Spleen (tissue), 11 donors: ENCODE data around the gene PARD3. TPM values are rescaled to one million over a fixed set of nuclear protein-coding genes. Genes with fewer than 3 reads are reported as not detected.

Experiments
- DNase-seq: peaks from one replicate; pipeline ENCODE4 v3.0.0-alpha.2; 2020
- H3K27ac ChIP-seq, 8 donors: fragments of 200-600 bp; sonication (generic) in 7 of 8; 1 replicate in 4 of 8; 2 replicates in 4 of 8; pipeline versions ENCODE4 v1.5.0 to v1.8.0; 2016 to 2021; ENCODE audit warnings: inconsistent platforms in 4 of 8, mild to moderate bottlenecking in 4 of 8, moderate library complexity in 1 of 8
- H3K27me3 ChIP-seq, 7 donors: fragments of 200-600 bp; sonication (generic) in 6 of 7; replicated peaks in 1 of 7; 1 replicate in 4 of 7; 2 replicates in 3 of 7; pipeline versions ENCODE4 v1.5.0 to v1.8.0; 2016 to 2021; ENCODE audit warnings: inconsistent platforms in 3 of 7, mild to moderate bottlenecking in 1 of 7
- H3K36me3 ChIP-seq, 6 donors: fragments of 200-600 bp; sonication (generic) in 5 of 6; 1 replicate in 4 of 6; 2 replicates in 2 of 6; pipeline versions ENCODE4 v1.5.0 to v1.8.0; 2016 to 2021; ENCODE audit warnings: inconsistent platforms in 2 of 6
- H3K4me1 ChIP-seq, 6 donors: fragments of 200-600 bp; sonication (generic) in 5 of 6; 1 replicate in 3 of 6; 2 replicates in 3 of 6; pipeline versions ENCODE4 v1.5.0 to v1.8.0; 2016 to 2021; ENCODE audit warnings: inconsistent platforms in 3 of 6
- H3K4me3 ChIP-seq, 8 donors: fragments of 200-600 bp; sonication (generic) in 7 of 8; 1 replicate in 4 of 8; 2 replicates in 4 of 8; pipeline versions ENCODE4 v1.5.0 to v1.8.0; 2016 to 2021; ENCODE audit warnings: inconsistent platforms in 4 of 8, mild to moderate bottlenecking in 4 of 8, moderate library complexity in 2 of 8
- H3K9me3 ChIP-seq, 8 donors: fragments of 200-600 bp; sonication (generic) in 7 of 8; 1 replicate in 4 of 8; 2 replicates in 4 of 8; pipeline versions ENCODE4 v1.5.0 to v1.8.0; 2016 to 2021; ENCODE audit warnings: inconsistent platforms in 4 of 8
- CTCF ChIP-seq, 11 experiments: fragments of 200-600 bp in 7 of 11; fragments of 450-650 bp in 4 of 11; sonication (generic) in 4 of 11; IDR thresholded peaks in 8 of 11; conservative IDR thresholded peaks in 3 of 11; 1 replicate in 7 of 11; 2 replicates in 4 of 11; pipeline versions ENCODE4 v1.4.0 to v1.8.0; 2016 to 2021; ENCODE audit warnings: antibody characterized with exemption in 11 of 11, inconsistent platforms in 4 of 11, mild to moderate bottlenecking in 1 of 11
- POLR2A ChIP-seq, 3 donors: fragments of 450-650 bp; IDR thresholded peaks; one replicate each; pipeline ENCODE4 v1.5.1; 2017; ENCODE audit warnings: antibody characterized with exemption in 3 of 3, mild to moderate bottlenecking in 1 of 3
- POLR2AphosphoS5 ChIP-seq, 3 donors: sonication (generic); formaldehyde crosslinking; IDR thresholded peaks; one replicate each; pipeline ENCODE4 v1.5.1; 2017; ENCODE audit warnings: antibody characterized with exemption in 3 of 3
- WGBS, 5 donors: extraction: QIAGEN DNeasy Blood & Tissue Kit in 3 of 5; methylation state at CpG; one replicate each; pipeline versions ENCODE4 v1.1.5 to v1.1.7; 2013 to 2018; 5-methylcytosine and 5-hydroxymethylcytosine counted together
- intact Hi-C: fragments of 100-400 bp; cut with DNase I; formaldehyde crosslinking; loops from one replicate; pipeline ENCODE4 v1.15.0; 2023; ENCODE audit warnings: low total_unique reads
- polyA plus RNA-seq, 3 donors: library from polyadenylated mRNA; stranded (reverse); fragments of 200-250 nt; gene quantifications; one replicate each; pipeline ENCODE4 v1.2.1, GENCODE V29; 2013
- total RNA-seq, 7 donors: library from RNA; depleted of rRNA in 3 of 7; stranded (reverse); fragments of >200 nt in 3 of 7; fragmentation: NEBNext Ultra II Directional in 4 of 7; extraction: Animal tissue kit (Norgen Biotek cat#: 25700) in 4 of 7; gene quantifications; one replicate each; pipeline versions ENCODE4 v1.1.0 to v1.2.1, GENCODE V29; 2016 to 2021
- donor health status: healthy with polysubstance abuse.
- donor health status: DM: no; HTN: no; CAD: no; lungs with moderate emphysema.
- donor health status: DM: no; HTN: no; CAD: no.
- donor health status: Bipolar disorder and iron deficiency.
- donor health status: healthy.
- donor health status: DM: no; HTN: no; CAD: no.
- donor health status: DM: yes; HTN: yes; CAD: no.

PARD3 gene
- total and polyA plus RNA-seq, 10 donors: 2.8 to 18.9 (median 10.8) TPM

- 63 to 88% (median 77%) methylated on average over 1 of the region's 1 CpG for WGBS, 5 donors
- TF ChIP-seq POLR2AphosphoS5 (IDR thresholded peaks at IDR 0.05): no peak
- TF ChIP-seq POLR2A (IDR thresholded peaks at IDR 0.05): no peak
- no peak overlapping the region for H3K4me3 ChIP-seq
- intact Hi-C loops: no loop called here
- H3K9me3 ChIP-seq: no peaks in the 10 kb centered on the region
- no peaks in the 10 kb centered on the region for H3K27me3 ChIP-seq
- no peaks in the 10 kb centered on the region for H3K4me1 ChIP-seq
- DNase-seq: no peak
- H3K27ac ChIP-seq: no peak overlapping the region
- no peaks in the 10 kb centered on the region for H3K36me3 ChIP-seq
Measured at GRCh38 chr10:34151931-34152330, 663.2 kb downstream of the PARD3 start.

DNA sequence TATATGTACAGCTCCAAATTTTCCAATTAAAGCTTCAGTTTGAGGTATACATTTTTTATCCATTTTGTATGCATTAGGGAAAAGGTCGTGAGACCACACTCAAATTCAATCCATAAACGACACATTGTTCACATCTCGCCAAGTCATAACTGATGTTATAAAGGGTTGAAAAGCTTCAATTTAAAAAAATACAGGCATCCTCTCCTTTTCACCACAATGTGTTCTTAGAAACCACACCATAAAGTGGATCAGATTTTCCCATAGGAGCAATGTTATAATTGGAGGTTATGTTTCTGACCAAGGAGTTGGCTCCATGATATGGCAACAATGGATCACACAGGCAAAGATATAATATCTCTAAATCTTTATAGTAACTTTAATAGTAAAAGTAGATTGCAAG is 663.6 kb downstream of the PARD3 start:
- Histone ChIP-seq H3K27ac (no peak overlapping the region), H3K4me3 (no peak overlapping the region), H3K27me3 (no peaks in the 10 kb centered on the region), H3K36me3 (no peaks in the 10 kb centered on the region), H3K9me3 (no peaks in the 10 kb centered on the region), H3K4me1 (no peaks in the 10 kb centered on the region)
- TF ChIP-seq POLR2A (IDR thresholded peaks at IDR 0.05) (no peak), CTCF (IDR thresholded peaks at IDR 0.05 in 8 of 11, conservative IDR thresholded peaks at IDR 0.05 in 3 of 11) (no peak), POLR2AphosphoS5 (IDR thresholded peaks at IDR 0.05) (no peak)
- DNase-seq: no peak
- WGBS, 5 donors: 86 to 98% (median 96%) methylated on average over 3 of the region's 3 CpGs
- intact Hi-C loops: no loop called here

- Histone ChIP-seq H3K27me3 (no peaks in the 10 kb centered on the region), H3K4me1 (no peaks in the 10 kb centered on the region), H3K27ac (no peak overlapping the region), H3K9me3 (no peaks in the 10 kb centered on the region), H3K36me3 (no peaks in the 10 kb centered on the region), H3K4me3 (no peak overlapping the region)
- 82 to 93% (median 84%) methylated on average over 3 of the region's 3 CpGs for WGBS, 5 donors
- intact Hi-C loops: no loop called here
- no peak for DNase-seq
- TF ChIP-seq POLR2A (IDR thresholded peaks at IDR 0.05): no peak
- TF ChIP-seq CTCF (IDR thresholded peaks at IDR 0.05 in 8 of 11, conservative IDR thresholded peaks at IDR 0.05 in 3 of 11): no peak
- TF ChIP-seq POLR2AphosphoS5 (IDR thresholded peaks at IDR 0.05): no peak
Measured at GRCh38 chr10:34150103-34150502, 665.0 kb downstream of the PARD3 start.

- Histone ChIP-seq H3K4me1 (no peaks in the 10 kb centered on the region), H3K27ac (no peak overlapping the region), H3K36me3 (no peaks in the 10 kb centered on the region), H3K9me3 (no peaks in the 10 kb centered on the region), H3K27me3 (no peaks in the 10 kb centered on the region), H3K4me3 (no peak overlapping the region)
- intact Hi-C loops: no loop called here
- 85 to 97% (median 89%) methylated on average over 3 of the region's 3 CpGs for WGBS, 5 donors
- TF ChIP-seq CTCF (IDR thresholded peaks at IDR 0.05 in 8 of 11, conservative IDR thresholded peaks at IDR 0.05 in 3 of 11) (no peak), POLR2AphosphoS5 (IDR thresholded peaks at IDR 0.05) (no peak), POLR2A (IDR thresholded peaks at IDR 0.05) (no peak)
- DNase-seq: no peak
Measured at GRCh38 chr10:34148305-34148657, 666.8 kb downstream of the PARD3 start.
